ENCODE data around the gene ATL1. TPM values are rescaled to one million over a fixed set of nuclear protein-coding genes. Genes with fewer than 3 reads are reported as not detected.

Gene ATL1
- total and polyA plus RNA-seq, 2 of the 13 experiments (the other 11 are each of a cell fraction or from before 2014, with no cell fraction given) = 0.60 to 0.65 TPM

DNA sequence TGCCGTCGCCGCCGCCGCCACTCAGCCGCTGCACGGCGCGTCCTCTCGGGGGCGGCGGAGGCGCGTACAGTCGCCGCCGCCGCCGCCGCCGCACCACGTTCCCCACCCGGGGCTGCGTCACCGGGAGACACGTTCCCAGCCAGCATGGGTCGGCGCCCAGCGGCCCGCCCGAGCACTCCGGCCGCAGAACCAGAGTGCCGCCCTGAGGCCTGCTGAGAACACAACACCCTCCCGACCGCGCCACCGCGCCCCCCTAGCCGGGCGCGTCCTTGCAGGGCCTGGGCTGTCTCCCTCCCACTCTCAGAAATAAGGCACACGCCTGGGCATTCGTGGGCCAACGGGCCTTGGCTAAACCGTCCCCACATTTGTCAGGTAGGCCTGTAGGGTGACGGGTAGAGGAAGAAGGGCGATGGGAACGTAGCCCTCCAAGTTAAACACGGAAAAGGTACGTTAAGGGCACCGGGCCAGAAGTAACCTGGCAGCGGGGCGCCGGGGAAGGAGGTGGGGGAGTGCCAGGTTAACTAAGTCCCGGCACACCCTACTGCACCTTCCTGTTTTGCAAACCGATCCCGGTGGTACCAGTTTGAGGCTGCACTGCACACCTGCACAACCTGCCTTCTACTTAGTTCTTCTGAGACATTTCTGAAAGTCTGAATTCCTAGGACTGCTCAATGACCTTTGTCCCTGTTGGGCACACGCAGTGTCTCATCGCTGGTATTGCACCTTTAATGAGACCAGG lies 27.3 kb upstream of the ATL1 start, which contains the start of gene MAP4K5 (continued):
- TF ChIP-seq, protein P1, sequence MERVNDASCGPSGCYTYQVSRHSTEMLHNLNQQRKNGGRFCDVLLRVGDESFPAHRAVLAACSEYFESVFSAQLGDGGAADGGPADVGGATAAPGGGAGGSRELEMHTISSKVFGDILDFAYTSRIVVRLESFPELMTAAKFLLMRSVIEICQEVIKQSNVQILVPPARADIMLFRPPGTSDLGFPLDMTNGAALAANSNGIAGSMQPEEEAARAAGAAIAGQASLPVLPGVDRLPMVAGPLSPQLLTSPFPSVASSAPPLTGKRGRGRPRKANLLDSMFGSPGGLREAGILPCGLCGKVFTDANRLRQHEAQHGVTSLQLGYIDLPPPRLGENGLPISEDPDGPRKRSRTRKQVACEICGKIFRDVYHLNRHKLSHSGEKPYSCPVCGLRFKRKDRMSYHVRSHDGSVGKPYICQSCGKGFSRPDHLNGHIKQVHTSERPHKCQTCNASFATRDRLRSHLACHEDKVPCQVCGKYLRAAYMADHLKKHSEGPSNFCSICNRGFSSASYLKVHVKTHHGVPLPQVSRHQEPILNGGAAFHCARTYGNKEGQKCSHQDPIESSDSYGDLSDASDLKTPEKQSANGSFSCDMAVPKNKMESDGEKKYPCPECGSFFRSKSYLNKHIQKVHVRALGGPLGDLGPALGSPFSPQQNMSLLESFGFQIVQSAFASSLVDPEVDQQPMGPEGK (CRISPR knock-in tag; IDR thresholded peaks at IDR 0.05) = peak; percentile 82
- TF ChIP-seq, protein P2, sequence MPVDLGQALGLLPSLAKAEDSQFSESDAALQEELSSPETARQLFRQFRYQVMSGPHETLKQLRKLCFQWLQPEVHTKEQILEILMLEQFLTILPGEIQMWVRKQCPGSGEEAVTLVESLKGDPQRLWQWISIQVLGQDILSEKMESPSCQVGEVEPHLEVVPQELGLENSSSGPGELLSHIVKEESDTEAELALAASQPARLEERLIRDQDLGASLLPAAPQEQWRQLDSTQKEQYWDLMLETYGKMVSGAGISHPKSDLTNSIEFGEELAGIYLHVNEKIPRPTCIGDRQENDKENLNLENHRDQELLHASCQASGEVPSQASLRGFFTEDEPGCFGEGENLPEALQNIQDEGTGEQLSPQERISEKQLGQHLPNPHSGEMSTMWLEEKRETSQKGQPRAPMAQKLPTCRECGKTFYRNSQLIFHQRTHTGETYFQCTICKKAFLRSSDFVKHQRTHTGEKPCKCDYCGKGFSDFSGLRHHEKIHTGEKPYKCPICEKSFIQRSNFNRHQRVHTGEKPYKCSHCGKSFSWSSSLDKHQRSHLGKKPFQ (CRISPR knock-in tag; IDR thresholded peaks at IDR 0.05; ENCODE audit: insufficient replicate concordance) = peak; percentile 88
- TF ChIP-seq ZNF180 (CRISPR knock-in tag; IDR thresholded peaks at IDR 0.05; ENCODE audit: borderline replicate concordance, low read depth) (no peak), ATF7-NPFF (CRISPR knock-in tag; IDR thresholded peaks at IDR 0.05; ENCODE audit: low read depth) (peak; percentile 75), ZNF224 (CRISPR knock-in tag; IDR thresholded peaks at IDR 0.05) (peak; percentile 61; the same call in 1 of the 2 replicates), SMC3 (IDR thresholded peaks at IDR 0.05; ENCODE audit: low read length) (peak; percentile 22; the same call in 1 of the 2 replicates), ZNF605 (CRISPR knock-in tag; IDR thresholded peaks at IDR 0.05) (peak; percentile 91), FOXP1 (IDR thresholded peaks at IDR 0.05) (no peak), FOXP1 (CRISPR knock-in tag; IDR thresholded peaks at IDR 0.05) (0 out of 2 replicates have a peak, but pooled peaks have one; percentile 12), MEIS1 (CRISPR knock-in tag; IDR thresholded peaks at IDR 0.05; ENCODE audit: borderline replicate concordance) (peak; percentile 80; the same call in 1 of the 2 replicates), HNF4A (CRISPR knock-in tag; IDR thresholded peaks at IDR 0.05) (peak; percentile 55), NR2C2 (CRISPR knock-in tag; IDR thresholded peaks at IDR 0.05; ENCODE audit: borderline replicate concordance) (peak; percentile 52; the same call in 1 of the 2 replicates)
- TF ChIP-seq, protein P3, sequence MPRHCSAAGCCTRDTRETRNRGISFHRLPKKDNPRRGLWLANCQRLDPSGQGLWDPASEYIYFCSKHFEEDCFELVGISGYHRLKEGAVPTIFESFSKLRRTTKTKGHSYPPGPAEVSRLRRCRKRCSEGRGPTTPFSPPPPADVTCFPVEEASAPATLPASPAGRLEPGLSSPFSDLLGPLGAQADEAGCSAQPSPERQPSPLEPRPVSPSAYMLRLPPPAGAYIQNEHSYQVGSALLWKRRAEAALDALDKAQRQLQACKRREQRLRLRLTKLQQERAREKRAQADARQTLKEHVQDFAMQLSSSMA (CRISPR knock-in tag; IDR thresholded peaks at IDR 0.05) = peak; percentile 25; the same call in 1 of the 2 replicates
- TF ChIP-seq, protein P4, sequence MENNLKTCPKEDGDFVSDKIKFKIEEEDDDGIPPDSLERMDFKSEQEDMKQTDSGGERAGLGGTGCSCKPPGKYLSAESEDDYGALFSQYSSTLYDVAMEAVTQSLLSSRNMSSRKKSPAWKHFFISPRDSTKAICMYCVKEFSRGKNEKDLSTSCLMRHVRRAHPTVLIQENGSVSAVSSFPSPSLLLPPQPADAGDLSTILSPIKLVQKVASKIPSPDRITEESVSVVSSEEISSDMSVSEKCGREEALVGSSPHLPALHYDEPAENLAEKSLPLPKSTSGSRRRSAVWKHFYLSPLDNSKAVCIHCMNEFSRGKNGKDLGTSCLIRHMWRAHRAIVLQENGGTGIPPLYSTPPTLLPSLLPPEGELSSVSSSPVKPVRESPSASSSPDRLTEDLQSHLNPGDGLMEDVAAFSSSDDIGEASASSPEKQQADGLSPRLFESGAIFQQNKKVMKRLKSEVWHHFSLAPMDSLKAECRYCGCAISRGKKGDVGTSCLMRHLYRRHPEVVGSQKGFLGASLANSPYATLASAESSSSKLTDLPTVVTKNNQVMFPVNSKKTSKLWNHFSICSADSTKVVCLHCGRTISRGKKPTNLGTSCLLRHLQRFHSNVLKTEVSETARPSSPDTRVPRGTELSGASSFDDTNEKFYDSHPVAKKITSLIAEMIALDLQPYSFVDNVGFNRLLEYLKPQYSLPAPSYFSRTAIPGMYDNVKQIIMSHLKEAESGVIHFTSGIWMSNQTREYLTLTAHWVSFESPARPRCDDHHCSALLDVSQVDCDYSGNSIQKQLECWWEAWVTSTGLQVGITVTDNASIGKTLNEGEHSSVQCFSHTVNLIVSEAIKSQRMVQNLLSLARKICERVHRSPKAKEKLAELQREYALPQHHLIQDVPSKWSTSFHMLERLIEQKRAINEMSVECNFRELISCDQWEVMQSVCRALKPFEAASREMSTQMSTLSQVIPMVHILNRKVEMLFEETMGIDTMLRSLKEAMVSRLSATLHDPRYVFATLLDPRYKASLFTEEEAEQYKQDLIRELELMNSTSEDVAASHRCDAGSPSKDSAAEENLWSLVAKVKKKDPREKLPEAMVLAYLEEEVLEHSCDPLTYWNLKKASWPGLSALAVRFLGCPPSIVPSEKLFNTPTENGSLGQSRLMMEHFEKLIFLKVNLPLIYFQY (CRISPR knock-in tag; IDR thresholded peaks at IDR 0.05; ENCODE audit: borderline replicate concordance) = peak; percentile 95; the same call in 1 of the 2 replicates
- TF ChIP-seq, protein P5, sequence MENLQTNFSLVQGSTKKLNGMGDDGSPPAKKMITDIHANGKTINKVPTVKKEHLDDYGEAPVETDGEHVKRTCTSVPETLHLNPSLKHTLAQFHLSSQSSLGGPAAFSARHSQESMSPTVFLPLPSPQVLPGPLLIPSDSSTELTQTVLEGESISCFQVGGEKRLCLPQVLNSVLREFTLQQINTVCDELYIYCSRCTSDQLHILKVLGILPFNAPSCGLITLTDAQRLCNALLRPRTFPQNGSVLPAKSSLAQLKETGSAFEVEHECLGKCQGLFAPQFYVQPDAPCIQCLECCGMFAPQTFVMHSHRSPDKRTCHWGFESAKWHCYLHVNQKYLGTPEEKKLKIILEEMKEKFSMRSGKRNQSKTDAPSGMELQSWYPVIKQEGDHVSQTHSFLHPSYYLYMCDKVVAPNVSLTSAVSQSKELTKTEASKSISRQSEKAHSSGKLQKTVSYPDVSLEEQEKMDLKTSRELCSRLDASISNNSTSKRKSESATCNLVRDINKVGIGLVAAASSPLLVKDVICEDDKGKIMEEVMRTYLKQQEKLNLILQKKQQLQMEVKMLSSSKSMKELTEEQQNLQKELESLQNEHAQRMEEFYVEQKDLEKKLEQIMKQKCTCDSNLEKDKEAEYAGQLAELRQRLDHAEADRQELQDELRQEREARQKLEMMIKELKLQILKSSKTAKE (CRISPR knock-in tag; IDR thresholded peaks at IDR 0.05; ENCODE audit: borderline replicate concordance) = 0 out of 2 replicates have a peak, but pooled peaks have one; percentile 41

Measured in HepG2 (cell line).